Ascending aorta (tissue), 2 donors: ENCODE measurements around the gene TMEM253. TPM values are rescaled to one million over a fixed set of nuclear protein-coding genes. Genes with fewer than 3 reads are reported as not detected.

Experiments
- DNase-seq, 2 donors: peaks; one replicate each; pipeline ENCODE4 v3.0.0-alpha.2; 2019; ENCODE audit warnings: low spot score in 2 of 2
- H3K27ac ChIP-seq, 2 donors: fragments of 200-600 bp; sonication (generic); one replicate each; pipeline ENCODE4 v1.5.1; 2016 to 2017; ENCODE audit warnings: mild to moderate bottlenecking in 1 of 2
- H3K27me3 ChIP-seq: fragments of 200-600 bp; sonication (generic); one replicate; pipeline ENCODE4 v1.5.1; 2017
- H3K36me3 ChIP-seq, 2 donors: fragments of 200-600 bp; sonication (generic); one replicate each; pipeline ENCODE4 v1.5.1; 2016
- H3K4me1 ChIP-seq, 2 donors: fragments of 200-600 bp; sonication (generic); one replicate each; pipeline ENCODE4 v1.5.1; 2016 to 2017; ENCODE audit warnings: mild to moderate bottlenecking in 1 of 2
- H3K4me3 ChIP-seq, 2 donors: fragments of 200-600 bp; sonication (generic); one replicate each; pipeline ENCODE4 v1.5.1; 2016 to 2017; ENCODE audit warnings: mild to moderate bottlenecking in 1 of 2
- H3K9me3 ChIP-seq, 2 donors: fragments of 200-600 bp; sonication (generic); one replicate each; pipeline ENCODE4 v1.5.1; 2016
- CTCF ChIP-seq, 3 experiments: fragments of 200-600 bp in 2 of 3; fragments of 450-650 bp in 1 of 3; sonication (generic) in 2 of 3; IDR thresholded peaks; one replicate each; pipeline ENCODE4 v1.5.1; 2016 to 2019; ENCODE audit warnings: antibody characterized with exemption in 3 of 3, mild to moderate bottlenecking in 1 of 3, moderate library complexity in 1 of 3
- intact Hi-C: fragments of 100-400 bp; cut with DNase I; formaldehyde crosslinking; loops from one replicate; pipeline ENCODE4 v1.15.1; 2023
- total RNA-seq: library from RNA; depleted of rRNA; stranded (reverse); fragments of >200 nt; gene quantifications from one replicate; pipeline ENCODE4 v1.1.0, GENCODE V29; 2016

The TMEM253 gene
- total RNA-seq, 1 donor from 2014 or later, result not detected

GRCh38 chr14:21093769-21094681 lies 6.8 kb upstream of the TMEM253 start:
- no peaks in the 10 kb centered on the region for H3K9me3 ChIP-seq
- intact Hi-C loops, result loop anchor here (5.0 to 10.0 kb wide), 3 partner anchors 107 to 632 kb away; partner anchors contain the start of genes METTL17 and PIP4P1
- H3K27me3 ChIP-seq, result no peaks in the 10 kb centered on the region
- peaks cover 25 to 37% of the 10 kb centered on the region in 2 donors for H3K36me3 ChIP-seq
- peaks cover 0 to 8% of the 10 kb centered on the region in 2 donors for H3K4me1 ChIP-seq
- H3K4me3 ChIP-seq, result no peak overlapping the region
- DNase-seq, result no peak
- TF ChIP-seq CTCF (IDR thresholded peaks at IDR 0.05), result no peak
- no peak overlapping the region for H3K27ac ChIP-seq

- Histone ChIP-seq H3K27ac (peak overlapping the region; percentile 19 to 96), H3K36me3 (peaks cover 15 to 23% of the 10 kb centered on the region in 2 donors), H3K4me1 (peaks cover 3 to 15% of the 10 kb centered on the region in 2 donors), H3K4me3 (no peak overlapping the region), H3K9me3 (no peaks in the 10 kb centered on the region), H3K27me3 (no peaks in the 10 kb centered on the region)
- no peak for TF ChIP-seq CTCF (IDR thresholded peaks at IDR 0.05)
- DNase-seq, result no peak
- intact Hi-C loops, result loop anchor here (5.0 to 10.0 kb wide), 2 partner anchors 481 to 753 kb away; partner anchors contain the start of gene PARP2
These were observed 5.2 kb upstream of the TMEM253 start for GRCh38 chr14:21095430-21096205.

GRCh38 chr14:21096438-21096837 lies 4.4 kb upstream of the TMEM253 start:
- Histone ChIP-seq H3K27ac (peak overlapping the region; percentile 89 to 96), H3K4me3 (no peak overlapping the region), H3K27me3 (no peaks in the 10 kb centered on the region), H3K4me1 (peaks cover 3 to 15% of the 10 kb centered on the region in 2 donors), H3K36me3 (peaks cover 7 to 15% of the 10 kb centered on the region in 2 donors), H3K9me3 (no peaks in the 10 kb centered on the region)
- no peak for TF ChIP-seq CTCF (IDR thresholded peaks at IDR 0.05)
- intact Hi-C loops, result loop anchor here (5.0 to 10.0 kb wide), 2 partner anchors 482 to 754 kb away; partner anchors contain the start of gene PARP2
- no peak for DNase-seq

- intact Hi-C loops, result loop anchor here (5.0 to 10.0 kb wide), 2 partner anchors 482 to 755 kb away; partner anchors contain the start of gene PARP2
- Histone ChIP-seq H3K4me1 (peaks cover 3 to 15% of the 10 kb centered on the region in 2 donors), H3K9me3 (no peaks in the 10 kb centered on the region), H3K27me3 (no peaks in the 10 kb centered on the region), H3K4me3 (peak overlapping the region; percentile 80 to 94), H3K36me3 (peaks cover 2 to 8% of the 10 kb centered on the region in 2 donors), H3K27ac (peak overlapping the region; percentile 89 to 96)
- DNase-seq, result no peak
- no peak for TF ChIP-seq CTCF (IDR thresholded peaks at IDR 0.05)
These were observed 3.8 kb upstream of the TMEM253 start for GRCh38 chr14:21096978-21097635.

- Histone ChIP-seq H3K27me3 (no peaks in the 10 kb centered on the region), H3K36me3 (peaks cover 0 to 5% of the 10 kb centered on the region in 2 donors), H3K4me1 (peaks cover 3 to 12% of the 10 kb centered on the region in 2 donors), H3K27ac (peak overlapping the region; percentile 89 to 96), H3K9me3 (no peaks in the 10 kb centered on the region), H3K4me3 (peak overlapping the region; percentile 80 to 94)
- no peak for TF ChIP-seq CTCF (IDR thresholded peaks at IDR 0.05)
- peak in 1 of 2 donors; percentile 68 for DNase-seq
- intact Hi-C loops, result loop anchor here (5.0 to 10.0 kb wide), 2 partner anchors 483 to 755 kb away; partner anchors contain the start of gene PARP2
These were observed 3.2 kb upstream of the TMEM253 start for GRCh38 chr14:21097636-21098075.
